RWPE2 (cell line): Measurements from ENCODE around the gene ARHGAP26.

Source experiments
- ATAC-seq: fragments of 200-7000 bp; cut with Tn5 transposase; 3 replicates; pipeline ENCODE4 v1.9.1; 2021; ENCODE audit warnings: low read depth
- DNase-seq: peaks from one replicate; pipeline ENCODE4 v3.0.0-alpha.2; 2020; ENCODE audit warnings: low spot score
- H3K27ac ChIP-seq: fragments of 450-650 bp; 2 replicates; pipeline ENCODE4 v1.5.1; 2017; ENCODE audit warnings: mild to moderate bottlenecking; ENCODE audit not compliant: poor library complexity, severe bottlenecking
- H3K27me3 ChIP-seq: fragments of 250-450 bp; sonication (Bioruptor Pico); 2 replicates; pipeline ENCODE4 v1.5.1; 2021; ENCODE audit warnings: mild to moderate bottlenecking, moderate library complexity; ENCODE audit not compliant: insufficient read depth, poor library complexity, severe bottlenecking
- H3K36me3 ChIP-seq: fragments of 250-450 bp; sonication (Bioruptor Pico); 2 replicates; pipeline ENCODE4 v1.5.1; 2020; ENCODE audit warnings: low read depth, mild to moderate bottlenecking, moderate library complexity
- H3K4me1 ChIP-seq: fragments of 250-450 bp; sonication (Bioruptor Pico); 2 replicates; pipeline ENCODE4 v1.5.1; 2021; ENCODE audit warnings: mild to moderate bottlenecking, moderate library complexity; ENCODE audit not compliant: insufficient read depth, poor library complexity, severe bottlenecking
- H3K4me3 ChIP-seq: fragments of 250-450 bp; sonication (Bioruptor Pico); 2 replicates; pipeline ENCODE4 v1.5.1; 2021; ENCODE audit warnings: mild to moderate bottlenecking, moderate library complexity; ENCODE audit not compliant: severe bottlenecking
- H3K9me3 ChIP-seq: fragments of 250-450 bp; sonication (Bioruptor Pico); 2 replicates; pipeline ENCODE4 v1.5.1; 2021; ENCODE audit warnings: mild to moderate bottlenecking, moderate library complexity; ENCODE audit not compliant: severe bottlenecking
- CTCF ChIP-seq: fragments of 450-650 bp; IDR thresholded peaks from one replicate; pipeline ENCODE4 v1.5.1; 2017; ENCODE audit warnings: mild to moderate bottlenecking, moderate library complexity; ENCODE audit not compliant: poor library complexity, severe bottlenecking

The ARHGAP26 gene

GRCh38 chr5:142869886-142870285 lies 99.7 kb downstream of the ARHGAP26 start:
- DNase-seq (no peak), ATAC-seq (no peak)
- H3K4me3 ChIP-seq, result no peak overlapping the region
- H3K36me3 ChIP-seq, result no peaks in the 10 kb centered on the region
- H3K9me3 ChIP-seq, result no peaks in the 10 kb centered on the region
- H3K27me3 ChIP-seq, result no peaks in the 10 kb centered on the region
- H3K27ac ChIP-seq, result no peak overlapping the region
- TF ChIP-seq CTCF, result no peak
- H3K4me1 ChIP-seq, result peaks cover 55% of the 10 kb centered on the region

DNA sequence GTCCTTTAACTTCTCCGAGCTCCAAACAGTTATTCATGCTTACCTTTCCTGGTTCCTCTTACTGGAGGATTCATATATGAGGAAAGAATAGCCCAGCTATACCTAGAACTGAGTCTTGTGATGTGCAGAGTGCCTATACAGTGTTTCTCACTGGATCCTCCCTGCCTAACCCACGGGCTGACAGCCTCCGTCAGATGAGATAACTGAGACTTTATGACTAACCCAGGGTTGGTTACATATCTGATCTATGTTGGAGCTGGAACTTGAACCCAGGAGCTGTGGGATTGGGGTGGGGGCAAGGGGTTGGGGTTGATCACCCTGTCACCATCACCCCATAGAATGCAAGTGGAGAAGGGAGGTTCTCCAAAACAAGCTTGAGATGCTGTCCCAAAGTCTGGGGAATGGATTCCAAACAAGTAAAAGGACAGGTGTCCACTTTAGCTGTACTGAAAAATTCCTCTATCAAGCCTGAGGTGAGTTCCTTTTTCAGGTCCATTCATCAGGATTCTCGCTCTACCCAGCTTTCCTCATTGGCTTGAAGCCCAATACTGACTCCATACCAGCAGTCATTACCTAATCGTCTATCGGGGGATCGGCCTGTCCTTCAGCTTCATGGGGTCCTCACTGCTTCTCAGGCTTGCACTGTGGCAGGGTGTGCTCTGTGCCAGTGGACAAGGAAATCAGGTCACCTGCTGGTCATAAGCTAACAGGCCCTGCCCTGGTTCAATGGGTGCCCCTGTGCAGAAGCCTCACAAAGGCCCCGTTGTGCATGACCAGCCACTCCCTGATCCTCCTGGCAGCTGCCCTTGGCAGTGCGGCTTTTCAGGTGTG lies 100.6 kb downstream of the ARHGAP26 start:
- Histone ChIP-seq H3K27me3 (no peaks in the 10 kb centered on the region), H3K36me3 (no peaks in the 10 kb centered on the region), H3K4me3 (no peak overlapping the region), H3K4me1 (peaks cover 60% of the 10 kb centered on the region), H3K27ac (peak overlapping the region; percentile 1), H3K9me3 (no peaks in the 10 kb centered on the region)
- TF ChIP-seq CTCF, result no peak
- ATAC-seq (peak; percentile 37), DNase-seq (no peak)

GRCh38 chr5:142871363-142872193 lies 101.4 kb downstream of the ARHGAP26 start:
- ATAC-seq, result no peak
- Histone ChIP-seq H3K27me3 (no peaks in the 10 kb centered on the region), H3K27ac (peak overlapping the region; percentile 37), H3K4me3 (no peak overlapping the region), H3K36me3 (no peaks in the 10 kb centered on the region), H3K9me3 (no peaks in the 10 kb centered on the region), H3K4me1 (peaks cover 60% of the 10 kb centered on the region)
- no peak for TF ChIP-seq CTCF
- DNase-seq, result no peak

DNA sequence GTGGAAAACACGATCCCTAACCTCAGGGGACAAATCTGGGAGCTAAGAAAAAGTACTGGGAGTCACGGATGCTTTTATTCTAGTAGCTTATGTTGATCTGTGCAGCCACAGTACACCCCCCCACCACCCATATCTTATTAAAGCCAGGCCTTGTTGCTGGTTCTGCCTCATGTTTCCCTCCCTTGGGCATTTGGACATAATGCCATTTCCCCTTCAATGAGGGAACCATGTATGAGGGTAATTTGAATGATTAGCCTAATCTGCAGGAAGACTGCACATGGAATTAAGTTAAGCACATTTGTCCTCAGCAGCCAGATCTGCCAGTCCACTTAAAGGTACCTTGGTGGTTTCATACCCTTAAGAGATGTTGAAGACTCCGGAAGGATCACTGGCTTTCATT lies 102.0 kb downstream of the ARHGAP26 start:
- peaks cover 55% of the 10 kb centered on the region for H3K4me1 ChIP-seq

More for the DNA sequence above, 102.0 kb downstream of the ARHGAP26 start:
- TF ChIP-seq CTCF, result no peak
- Histone ChIP-seq H3K27me3 (no peaks in the 10 kb centered on the region), H3K4me3 (no peak overlapping the region), H3K36me3 (no peaks in the 10 kb centered on the region), H3K9me3 (no peaks in the 10 kb centered on the region), H3K27ac (peak overlapping the region; percentile 37)
- DNase-seq (no peak), ATAC-seq (no peak)
